HG02870 (cell line): ENCODE measurements around the gene PCGF5.
A peak's percentile ranks its signal among the peaks of the same experiment; 100 is the strongest.
"Not testable (repeated sequence)": the region's sequence is repeated elsewhere in the genome, so short reads cannot be mapped to it uniquely, and the experiment has no call there.

Experiments used
- ATAC-seq: cut with Tn5 transposase; IDR thresholded peaks from one replicate; pipeline ENCODE4 v1.9.1; 2021; ENCODE audit warnings: mild to moderate bottlenecking, moderate library complexity; ENCODE audit not compliant: unreplicated experiment

PCGF5 gene

GRCh38 chr10:91220194-91220953 is at the start of gene PCGF5:
Gene PCGF5 (plus strand): TSS chr10:91220663. CDS start chr10:91222872, 2,209 bp downstream.
- ATAC-seq = peak; percentile 93

- ATAC-seq = no peak
Measured at GRCh38 chr10:91171485-91171884, 49.0 kb upstream of the PCGF5 start.

GRCh38 chr10:91172348-91172747 is 48.1 kb upstream of the PCGF5 start:
- no peak for ATAC-seq

GRCh38 chr10:91185239-91185875 is 35.1 kb upstream of the PCGF5 start:
- no peak for ATAC-seq

- no peak for ATAC-seq
Measured at GRCh38 chr10:91187156-91187555, 33.3 kb upstream of the PCGF5 start.

GRCh38 chr10:91188010-91188409 is 32.5 kb upstream of the PCGF5 start:
- not testable (repeated sequence) for ATAC-seq

GRCh38 chr10:91188889-91189288 is 31.6 kb upstream of the PCGF5 start:
- ATAC-seq = no peak

GRCh38 chr10:91190388-91190870 is 30.0 kb upstream of the PCGF5 start:
- no peak for ATAC-seq

- peak; percentile 54 for ATAC-seq
Measured at GRCh38 chr10:91190876-91191583, 29.4 kb upstream of the PCGF5 start.

GRCh38 chr10:91191584-91191919 is 28.9 kb upstream of the PCGF5 start:
- ATAC-seq = no peak

GRCh38 chr10:91194497-91195179 is 25.8 kb upstream of the PCGF5 start:
- no peak for ATAC-seq

GRCh38 chr10:91196268-91197048 is 24.0 kb upstream of the PCGF5 start:
- ATAC-seq = no peak

GRCh38 chr10:91197127-91197526 is 23.3 kb upstream of the PCGF5 start:
- no peak for ATAC-seq

- ATAC-seq = no peak
Measured at GRCh38 chr10:91198781-91199180, 21.7 kb upstream of the PCGF5 start.

- ATAC-seq = no peak
Measured at GRCh38 chr10:91200314-91201212, 19.9 kb upstream of the PCGF5 start.

GRCh38 chr10:91201213-91201996 is 19.1 kb upstream of the PCGF5 start:
- ATAC-seq = no peak

GRCh38 chr10:91206427-91206826 is 14.0 kb upstream of the PCGF5 start:
- peak; percentile 39 for ATAC-seq

- ATAC-seq = peak; percentile 16
Measured at GRCh38 chr10:91206837-91207474, 13.5 kb upstream of the PCGF5 start.
